GM23338 (cell line): ENCODE results near the gene DOLK. TPM values are rescaled to one million over a fixed set of nuclear protein-coding genes. Genes with fewer than 3 reads are reported as not detected.

Experiments used
- ATAC-seq: fragments of 200-7000 bp; cut with Tn5 transposase; 3 replicates; pipeline ENCODE4 v1.9.1; 2020
- DNase-seq: peaks from one replicate; pipeline ENCODE4 v3.0.0-alpha.2; 2015; ENCODE audit warnings: low spot score
- H2AFZ ChIP-seq: fragments of 200-600 bp; sonication (generic); 2 replicates; pipeline ENCODE4 v1.8.0; 2016; ENCODE audit warnings: antibody characterized with exemption, mild to moderate bottlenecking, moderate library complexity
- H3F3A ChIP-seq: fragments of 200-600 bp; sonication (generic); replicated peaks from 2 replicates; pipeline ENCODE4 v1.8.0; 2017; ENCODE audit warnings: antibody characterized with exemption, mixed run types, low read depth
- H3K27ac ChIP-seq: fragments of 200-600 bp; sonication (generic); 2 replicates; pipeline ENCODE4 v1.6.1; 2016; ENCODE audit warnings: low read depth
- H3K27me3 ChIP-seq: fragments of 200-600 bp; sonication (generic); 2 replicates; pipeline ENCODE4 v1.8.0; 2016; ENCODE audit warnings: mild to moderate bottlenecking, mixed run types, moderate library complexity; ENCODE audit not compliant: insufficient read depth
- H3K36me3 ChIP-seq: fragments of 200-600 bp; sonication (generic); 2 replicates; pipeline ENCODE4 v1.8.0; 2016; ENCODE audit warnings: mild to moderate bottlenecking; ENCODE audit not compliant: insufficient read depth
- H3K4me1 ChIP-seq: fragments of 200-600 bp; sonication (generic); 2 replicates; pipeline ENCODE4 v1.8.0; 2016; ENCODE audit warnings: mild to moderate bottlenecking, moderate library complexity; ENCODE audit not compliant: insufficient read depth
- H3K4me2 ChIP-seq: fragments of 200-600 bp; sonication (generic); 2 replicates; pipeline ENCODE4 v1.7.1; 2017; ENCODE audit warnings: mixed run types
- H3K4me3 ChIP-seq: fragments of 200-600 bp; sonication (generic); 2 replicates; pipeline ENCODE4 v1.6.1; 2016; ENCODE audit warnings: mixed run types
- H3K79me2 ChIP-seq: fragments of 200-600 bp; sonication (generic); replicated peaks from 2 replicates; pipeline ENCODE4 v1.8.0; 2017; ENCODE audit warnings: mild to moderate bottlenecking; ENCODE audit not compliant: insufficient read depth
- H3K9me2 ChIP-seq: fragments of 200-600 bp; sonication (generic); 2 replicates; pipeline ENCODE4 v1.8.0; 2017; ENCODE audit not compliant: insufficient read depth
- H4K20me1 ChIP-seq: fragments of 200-600 bp; sonication (generic); replicated peaks from 2 replicates; pipeline ENCODE4 v1.8.0; 2017; ENCODE audit warnings: mild to moderate bottlenecking; ENCODE audit not compliant: insufficient read depth
- H3K27ac Mint-ChIP-seq: 2 replicates; pipeline ENCODE4 v1.8.0; 2020; ENCODE audit warnings: inconsistent platforms, mild to moderate bottlenecking, moderate library complexity, mixed read lengths
- H3K27me3 Mint-ChIP-seq: 3 replicates; pipeline ENCODE4 v1.8.0; 2022; ENCODE audit warnings: low read depth, mild to moderate bottlenecking, moderate library complexity, mixed read lengths, inconsistent platforms; ENCODE audit not compliant: insufficient read depth, poor library complexity
- H3K36me3 Mint-ChIP-seq: 3 replicates; pipeline ENCODE4 v1.8.0; 2021; ENCODE audit warnings: low read depth, mild to moderate bottlenecking, inconsistent platforms, moderate library complexity, mixed read lengths
- H3K4me1 Mint-ChIP-seq: 3 replicates; pipeline ENCODE4 v1.8.0; 2020; ENCODE audit warnings: mild to moderate bottlenecking, inconsistent platforms, mixed read lengths
- H3K4me3 Mint-ChIP-seq: 3 replicates; pipeline ENCODE4 v1.8.0; 2021; ENCODE audit warnings: moderate library complexity, mild to moderate bottlenecking, inconsistent platforms, mixed read lengths
- H3K9me3 Mint-ChIP-seq: 3 replicates; pipeline ENCODE4 v1.8.0; 2020; ENCODE audit warnings: moderate library complexity, mild to moderate bottlenecking, inconsistent platforms, mixed read lengths
- CREB1 ChIP-seq: fragments of 250-450 bp; sonication (Bioruptor Pico); IDR thresholded peaks from 2 replicates; pipeline ENCODE4 v1.5.0; 2020; ENCODE audit warnings: low read depth, mild to moderate bottlenecking, moderate library complexity
- EZH2 ChIP-seq: fragments of 200-600 bp; sonication (generic); IDR thresholded peaks from one replicate; pipeline ENCODE4 v1.8.0; 2017; ENCODE audit warnings: antibody characterized with exemption, mild to moderate bottlenecking, low read depth; ENCODE audit not compliant: unreplicated experiment
- EZH2phosphoT487 ChIP-seq: fragments of 200-600 bp; sonication (generic); IDR thresholded peaks from one replicate; pipeline ENCODE4 v1.8.1; 2018; ENCODE audit warnings: antibody characterized with exemption; ENCODE audit not compliant: unreplicated experiment
- JUNB ChIP-seq: IDR thresholded peaks from one replicate; pipeline ENCODE4 v1.6.1; 2016; ENCODE audit warnings: antibody characterized with exemption; ENCODE audit not compliant: unreplicated experiment
- NANOG ChIP-seq: IDR thresholded peaks from 2 replicates; pipeline ENCODE4 v1.6.1; 2016; ENCODE audit warnings: antibody characterized with exemption, borderline replicate concordance
- POLR2AphosphoS5 ChIP-seq: IDR thresholded peaks from 2 replicates; pipeline ENCODE4 v1.6.1; 2016; ENCODE audit warnings: antibody characterized with exemption, low read depth
- STAT1 ChIP-seq: IDR thresholded peaks from one replicate; pipeline ENCODE4 v1.6.1; 2016; ENCODE audit warnings: antibody characterized with exemption; ENCODE audit not compliant: unreplicated experiment
- ZNF114 ChIP-seq: fragments of 250-450 bp; sonication (Bioruptor Pico); IDR thresholded peaks from 2 replicates; pipeline ENCODE4 v1.5.0; 2020; ENCODE audit warnings: mild to moderate bottlenecking, moderate library complexity
- ZNF331 ChIP-seq: fragments of 250-450 bp; sonication (Bioruptor Pico); IDR thresholded peaks from 2 replicates; pipeline ENCODE4 v1.5.0; 2020; ENCODE audit warnings: low read depth, mild to moderate bottlenecking, moderate library complexity
- polyA plus RNA-seq: library from polyadenylated mRNA; unstranded; fragments of >200 nt; fragmentation: Nextera tagmentation; extraction: Ambion mirVana; gene quantifications from 2 replicates; pipeline ENCODE4 v1.2.1, GENCODE V29; 2016
- total RNA-seq: library from RNA; depleted of rRNA; stranded (reverse); fragments of >200 nt; shearing (Covaris generic); gene quantifications from 2 replicates; pipeline ENCODE4 v1.2.3, GENCODE V29; 2014
- TF ChIP-seq, protein P1 (sequence below): fragments of 250-450 bp; sonication (Bioruptor Pico); IDR thresholded peaks from 2 replicates; pipeline ENCODE4 v1.5.0; 2020; ENCODE audit warnings: mild to moderate bottlenecking, moderate library complexity
- TF ChIP-seq, protein P2 (sequence below): IDR thresholded peaks from 2 replicates; pipeline ENCODE4 v1.6.1; 2016; ENCODE audit warnings: antibody characterized with exemption
- TF ChIP-seq, protein P3 (sequence below), 2 experiments: fragments of 200-600 bp in 1 of 2; sonication (generic) in 1 of 2; conservative IDR thresholded peaks; 2 replicates each; pipeline versions ENCODE4 v1.5.1 to v1.6.1; 2016 to 2017; ENCODE audit warnings: antibody characterized with exemption in 2 of 2, low read depth in 2 of 2, mild to moderate bottlenecking in 2 of 2, moderate library complexity in 1 of 2
- TF ChIP-seq, protein P4 (sequence below): IDR thresholded peaks from one replicate; pipeline ENCODE4 v1.6.1; 2018; ENCODE audit warnings: antibody characterized with exemption; ENCODE audit not compliant: unreplicated experiment

The DOLK gene
- total and polyA plus RNA-seq, 2 experiments from 2014 or later: 9.8 to 20.2 TPM

DNA sequence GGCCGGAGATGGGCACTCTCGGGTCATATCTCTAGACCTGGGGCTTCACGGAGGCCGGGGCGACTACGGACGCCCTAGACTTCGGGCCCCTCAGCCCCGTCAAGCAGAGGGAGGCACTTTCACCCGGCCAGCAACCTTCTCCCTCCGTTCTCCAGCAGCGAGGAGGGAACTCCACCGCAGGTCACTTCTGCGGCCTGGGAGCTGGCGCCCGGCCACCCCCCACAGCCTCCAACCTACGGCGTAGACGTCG is 201 bp downstream of the DOLK start:
- peaks cover 35% of the 10 kb centered on the region for H3K79me2 ChIP-seq
- H3K4me2 ChIP-seq: peak overlapping the region; percentile 99
- H3K27ac ChIP-seq: peak overlapping the region; percentile 72; the same call in 1 of the 2 replicates
- ATAC-seq (peak; percentile 55), DNase-seq (no peak)
- Mint-ChIP-seq H3K4me3 (peak overlapping the region; percentile 93), H3K9me3 (no peaks in the 10 kb centered on the region), H3K36me3 (peaks cover 41% of the 10 kb centered on the region), H3K4me1 (peaks cover 18% of the 10 kb centered on the region), H3K27me3 (peaks cover 11% of the 10 kb centered on the region), H3K27ac (peak overlapping the region; percentile 98)
- TF ChIP-seq, protein P1, sequence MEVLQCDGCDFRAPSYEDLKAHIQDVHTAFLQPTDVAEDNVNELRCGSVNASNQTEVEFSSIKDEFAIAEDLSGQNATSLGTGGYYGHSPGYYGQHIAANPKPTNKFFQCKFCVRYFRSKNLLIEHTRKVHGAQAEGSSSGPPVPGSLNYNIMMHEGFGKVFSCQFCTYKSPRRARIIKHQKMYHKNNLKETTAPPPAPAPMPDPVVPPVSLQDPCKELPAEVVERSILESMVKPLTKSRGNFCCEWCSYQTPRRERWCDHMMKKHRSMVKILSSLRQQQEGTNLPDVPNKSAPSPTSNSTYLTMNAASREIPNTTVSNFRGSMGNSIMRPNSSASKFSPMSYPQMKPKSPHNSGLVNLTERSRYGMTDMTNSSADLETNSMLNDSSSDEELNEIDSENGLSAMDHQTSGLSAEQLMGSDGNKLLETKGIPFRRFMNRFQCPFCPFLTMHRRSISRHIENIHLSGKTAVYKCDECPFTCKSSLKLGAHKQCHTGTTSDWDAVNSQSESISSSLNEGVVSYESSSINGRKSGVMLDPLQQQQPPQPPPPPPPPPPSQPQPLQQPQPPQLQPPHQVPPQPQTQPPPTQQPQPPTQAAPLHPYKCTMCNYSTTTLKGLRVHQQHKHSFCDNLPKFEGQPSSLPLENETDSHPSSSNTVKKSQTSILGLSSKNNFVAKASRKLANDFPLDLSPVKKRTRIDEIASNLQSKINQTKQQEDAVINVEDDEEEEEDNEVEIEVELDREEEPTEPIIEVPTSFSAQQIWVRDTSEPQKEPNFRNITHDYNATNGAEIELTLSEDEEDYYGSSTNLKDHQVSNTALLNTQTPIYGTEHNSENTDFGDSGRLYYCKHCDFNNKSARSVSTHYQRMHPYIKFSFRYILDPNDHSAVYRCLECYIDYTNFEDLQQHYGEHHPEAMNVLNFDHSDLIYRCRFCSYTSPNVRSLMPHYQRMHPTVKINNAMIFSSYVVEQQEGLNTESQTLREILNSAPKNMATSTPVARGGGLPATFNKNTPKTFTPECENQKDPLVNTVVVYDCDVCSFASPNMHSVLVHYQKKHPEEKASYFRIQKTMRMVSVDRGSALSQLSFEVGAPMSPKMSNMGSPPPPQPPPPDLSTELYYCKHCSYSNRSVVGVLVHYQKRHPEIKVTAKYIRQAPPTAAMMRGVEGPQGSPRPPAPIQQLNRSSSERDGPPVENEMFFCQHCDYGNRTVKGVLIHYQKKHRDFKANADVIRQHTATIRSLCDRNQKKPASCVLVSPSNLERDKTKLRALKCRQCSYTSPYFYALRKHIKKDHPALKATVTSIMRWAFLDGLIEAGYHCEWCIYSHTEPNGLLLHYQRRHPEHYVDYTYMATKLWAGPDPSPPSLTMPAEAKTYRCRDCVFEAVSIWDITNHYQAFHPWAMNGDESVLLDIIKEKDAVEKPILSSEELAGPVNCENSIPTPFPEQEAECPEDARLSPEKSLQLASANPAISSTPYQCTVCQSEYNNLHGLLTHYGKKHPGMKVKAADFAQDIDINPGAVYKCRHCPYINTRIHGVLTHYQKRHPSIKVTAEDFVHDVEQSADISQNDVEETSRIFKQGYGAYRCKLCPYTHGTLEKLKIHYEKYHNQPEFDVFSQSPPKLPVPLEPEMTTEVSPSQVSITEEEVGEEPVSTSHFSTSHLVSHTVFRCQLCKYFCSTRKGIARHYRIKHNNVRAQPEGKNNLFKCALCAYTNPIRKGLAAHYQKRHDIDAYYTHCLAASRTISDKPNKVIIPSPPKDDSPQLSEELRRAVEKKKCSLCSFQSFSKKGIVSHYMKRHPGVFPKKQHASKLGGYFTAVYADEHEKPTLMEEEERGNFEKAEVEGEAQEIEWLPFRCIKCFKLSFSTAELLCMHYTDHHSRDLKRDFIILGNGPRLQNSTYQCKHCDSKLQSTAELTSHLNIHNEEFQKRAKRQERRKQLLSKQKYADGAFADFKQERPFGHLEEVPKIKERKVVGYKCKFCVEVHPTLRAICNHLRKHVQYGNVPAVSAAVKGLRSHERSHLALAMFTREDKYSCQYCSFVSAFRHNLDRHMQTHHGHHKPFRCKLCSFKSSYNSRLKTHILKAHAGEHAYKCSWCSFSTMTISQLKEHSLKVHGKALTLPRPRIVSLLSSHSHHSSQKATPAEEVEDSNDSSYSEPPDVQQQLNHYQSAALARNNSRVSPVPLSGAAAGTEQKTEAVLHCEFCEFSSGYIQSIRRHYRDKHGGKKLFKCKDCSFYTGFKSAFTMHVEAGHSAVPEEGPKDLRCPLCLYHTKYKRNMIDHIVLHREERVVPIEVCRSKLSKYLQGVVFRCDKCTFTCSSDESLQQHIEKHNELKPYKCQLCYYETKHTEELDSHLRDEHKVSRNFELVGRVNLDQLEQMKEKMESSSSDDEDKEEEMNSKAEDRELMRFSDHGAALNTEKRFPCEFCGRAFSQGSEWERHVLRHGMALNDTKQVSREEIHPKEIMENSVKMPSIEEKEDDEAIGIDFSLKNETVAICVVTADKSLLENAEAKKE (CRISPR knock-in tag): no peak
- no peak for TF ChIP-seq EZH2phosphoT487
- TF ChIP-seq, protein P2, sequence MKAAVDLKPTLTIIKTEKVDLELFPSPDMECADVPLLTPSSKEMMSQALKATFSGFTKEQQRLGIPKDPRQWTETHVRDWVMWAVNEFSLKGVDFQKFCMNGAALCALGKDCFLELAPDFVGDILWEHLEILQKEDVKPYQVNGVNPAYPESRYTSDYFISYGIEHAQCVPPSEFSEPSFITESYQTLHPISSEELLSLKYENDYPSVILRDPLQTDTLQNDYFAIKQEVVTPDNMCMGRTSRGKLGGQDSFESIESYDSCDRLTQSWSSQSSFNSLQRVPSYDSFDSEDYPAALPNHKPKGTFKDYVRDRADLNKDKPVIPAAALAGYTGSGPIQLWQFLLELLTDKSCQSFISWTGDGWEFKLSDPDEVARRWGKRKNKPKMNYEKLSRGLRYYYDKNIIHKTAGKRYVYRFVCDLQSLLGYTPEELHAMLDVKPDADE: no peak
- no peak for TF ChIP-seq NANOG
- TF ChIP-seq STAT1: no peak
- TF ChIP-seq POLR2AphosphoS5: no peak
- TF ChIP-seq, protein P3, sequence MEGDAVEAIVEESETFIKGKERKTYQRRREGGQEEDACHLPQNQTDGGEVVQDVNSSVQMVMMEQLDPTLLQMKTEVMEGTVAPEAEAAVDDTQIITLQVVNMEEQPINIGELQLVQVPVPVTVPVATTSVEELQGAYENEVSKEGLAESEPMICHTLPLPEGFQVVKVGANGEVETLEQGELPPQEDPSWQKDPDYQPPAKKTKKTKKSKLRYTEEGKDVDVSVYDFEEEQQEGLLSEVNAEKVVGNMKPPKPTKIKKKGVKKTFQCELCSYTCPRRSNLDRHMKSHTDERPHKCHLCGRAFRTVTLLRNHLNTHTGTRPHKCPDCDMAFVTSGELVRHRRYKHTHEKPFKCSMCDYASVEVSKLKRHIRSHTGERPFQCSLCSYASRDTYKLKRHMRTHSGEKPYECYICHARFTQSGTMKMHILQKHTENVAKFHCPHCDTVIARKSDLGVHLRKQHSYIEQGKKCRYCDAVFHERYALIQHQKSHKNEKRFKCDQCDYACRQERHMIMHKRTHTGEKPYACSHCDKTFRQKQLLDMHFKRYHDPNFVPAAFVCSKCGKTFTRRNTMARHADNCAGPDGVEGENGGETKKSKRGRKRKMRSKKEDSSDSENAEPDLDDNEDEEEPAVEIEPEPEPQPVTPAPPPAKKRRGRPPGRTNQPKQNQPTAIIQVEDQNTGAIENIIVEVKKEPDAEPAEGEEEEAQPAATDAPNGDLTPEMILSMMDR (conservative IDR thresholded peaks at IDR 0.05; ENCODE audit: low read depth in 2 of 2): no peak
- TF ChIP-seq JUNB: no peak
- TF ChIP-seq, protein P4, sequence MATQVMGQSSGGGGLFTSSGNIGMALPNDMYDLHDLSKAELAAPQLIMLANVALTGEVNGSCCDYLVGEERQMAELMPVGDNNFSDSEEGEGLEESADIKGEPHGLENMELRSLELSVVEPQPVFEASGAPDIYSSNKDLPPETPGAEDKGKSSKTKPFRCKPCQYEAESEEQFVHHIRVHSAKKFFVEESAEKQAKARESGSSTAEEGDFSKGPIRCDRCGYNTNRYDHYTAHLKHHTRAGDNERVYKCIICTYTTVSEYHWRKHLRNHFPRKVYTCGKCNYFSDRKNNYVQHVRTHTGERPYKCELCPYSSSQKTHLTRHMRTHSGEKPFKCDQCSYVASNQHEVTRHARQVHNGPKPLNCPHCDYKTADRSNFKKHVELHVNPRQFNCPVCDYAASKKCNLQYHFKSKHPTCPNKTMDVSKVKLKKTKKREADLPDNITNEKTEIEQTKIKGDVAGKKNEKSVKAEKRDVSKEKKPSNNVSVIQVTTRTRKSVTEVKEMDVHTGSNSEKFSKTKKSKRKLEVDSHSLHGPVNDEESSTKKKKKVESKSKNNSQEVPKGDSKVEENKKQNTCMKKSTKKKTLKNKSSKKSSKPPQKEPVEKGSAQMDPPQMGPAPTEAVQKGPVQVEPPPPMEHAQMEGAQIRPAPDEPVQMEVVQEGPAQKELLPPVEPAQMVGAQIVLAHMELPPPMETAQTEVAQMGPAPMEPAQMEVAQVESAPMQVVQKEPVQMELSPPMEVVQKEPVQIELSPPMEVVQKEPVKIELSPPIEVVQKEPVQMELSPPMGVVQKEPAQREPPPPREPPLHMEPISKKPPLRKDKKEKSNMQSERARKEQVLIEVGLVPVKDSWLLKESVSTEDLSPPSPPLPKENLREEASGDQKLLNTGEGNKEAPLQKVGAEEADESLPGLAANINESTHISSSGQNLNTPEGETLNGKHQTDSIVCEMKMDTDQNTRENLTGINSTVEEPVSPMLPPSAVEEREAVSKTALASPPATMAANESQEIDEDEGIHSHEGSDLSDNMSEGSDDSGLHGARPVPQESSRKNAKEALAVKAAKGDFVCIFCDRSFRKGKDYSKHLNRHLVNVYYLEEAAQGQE: no peak
- no peak for TF ChIP-seq CREB1 (CRISPR knock-in tag)
- TF ChIP-seq EZH2: no peak
- no peak for TF ChIP-seq ZNF331 (CRISPR knock-in tag)
- TF ChIP-seq ZNF114: no peak
- H4K20me1 ChIP-seq: no peaks in the 10 kb centered on the region; the same call in none of the 2 replicates
- peak overlapping the region; percentile 69; the same call in 1 of the 2 replicates for H2AFZ ChIP-seq
- peak overlapping the region; percentile 99 for H3K4me3 ChIP-seq
- 0 out of 2 replicates have a peak, but pooled peaks cover 6% of the 10 kb centered on the region for H3F3A ChIP-seq
- no peaks in the 10 kb centered on the region for H3K27me3 ChIP-seq
- peaks cover 13% of the 10 kb centered on the region; the same call in 1 of the 2 replicates for H3K36me3 ChIP-seq
- H3K4me1 ChIP-seq: no peaks in the 10 kb centered on the region; the same call in 1 of the 2 replicates
- no peaks in the 10 kb centered on the region for H3K9me2 ChIP-seq
